ENCODE measurements around the gene ESRRB. TPM values are rescaled to one million over a fixed set of nuclear protein-coding genes. Genes with fewer than 3 reads are reported as not detected.

ESRRB gene
- total and polyA plus RNA-seq, 5 experiments from 2014 or later = 0.23 TPM; not detected in 4

- POLR2A ChIA-PET = no interaction called here
- peaks cover 3 to 23% (median 10%) of the 10 kb centered on the region in 5 donors for H3K27me3 Mint-ChIP-seq
- no peak overlapping the region for H3K4me3 Mint-ChIP-seq
- ATAC-seq = no peak
- H3K27ac Mint-ChIP-seq = peak overlapping the region in 1 of 10 donors; percentile 69
- DNase-seq = no peak
- H3K4me1 Mint-ChIP-seq = no peaks in the 10 kb centered on the region
- no peaks in the 10 kb centered on the region for H3K36me3 Mint-ChIP-seq
- no peaks in the 10 kb centered on the region for H3K9me3 Mint-ChIP-seq
These were observed 18.6 kb downstream of the ESRRB start for GRCh38 chr14:76394569-76394968.

DNA sequence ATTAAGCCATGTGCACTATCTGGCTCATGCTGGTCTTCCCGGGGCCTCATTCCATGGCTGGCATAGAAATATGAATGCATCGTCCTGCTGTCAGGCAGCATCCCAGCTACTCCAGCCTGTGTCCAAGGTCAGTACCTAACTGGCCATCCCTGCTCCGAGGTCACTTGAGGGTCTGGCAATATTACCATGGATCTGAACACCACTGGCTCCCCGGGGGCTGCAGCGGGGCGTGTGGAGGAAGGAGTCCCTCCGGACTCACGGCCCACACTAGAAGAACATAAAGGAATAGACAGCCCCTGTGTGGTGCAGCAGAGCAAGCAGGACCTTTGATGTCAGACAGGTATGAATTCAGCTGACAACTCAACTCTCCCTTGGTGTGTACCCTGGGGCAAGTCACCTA is 19.2 kb downstream of the ESRRB start:
- no peak overlapping the region for H3K27ac Mint-ChIP-seq
- H3K4me3 Mint-ChIP-seq = no peak overlapping the region
- no peaks in the 10 kb centered on the region for H3K9me3 Mint-ChIP-seq
- H3K4me1 Mint-ChIP-seq = no peaks in the 10 kb centered on the region
- ATAC-seq (no peak), DNase-seq (peak in 1 of 10 donors; percentile 52)
- no peaks in the 10 kb centered on the region for H3K36me3 Mint-ChIP-seq
- H3K27me3 Mint-ChIP-seq = peaks cover 1 to 21% (median 5%) of the 10 kb centered on the region in 5 donors
- POLR2A ChIA-PET = no interaction called here

GRCh38 chr14:76396714-76397187 is 20.8 kb downstream of the ESRRB start:
- no peak for ATAC-seq
- no peak overlapping the region for H3K4me3 Mint-ChIP-seq
- POLR2A ChIA-PET = no interaction called here

GRCh38 chr14:76405627-76406026 is 29.7 kb downstream of the ESRRB start:
- DNase-seq (no peak), ATAC-seq (no peak)
- Mint-ChIP-seq H3K27ac (no peak overlapping the region), H3K4me3 (no peak overlapping the region), H3K36me3 (no peaks in the 10 kb centered on the region), H3K9me3 (peaks cover 0 to 2% (median 0%) of the 10 kb centered on the region in 9 donors), H3K27me3 (peaks cover 10 to 31% (median 16%) of the 10 kb centered on the region in 5 donors), H3K4me1 (no peaks in the 10 kb centered on the region)
- POLR2A ChIA-PET = no interaction called here

More at GRCh38 chr14:76396714-76397187, 20.8 kb downstream of the ESRRB start:
- no peak for DNase-seq
- Mint-ChIP-seq H3K4me1 (no peaks in the 10 kb centered on the region), H3K27ac (no peak overlapping the region), H3K27me3 (peaks cover 3 to 23% (median 7%) of the 10 kb centered on the region in 5 donors), H3K9me3 (no peaks in the 10 kb centered on the region), H3K36me3 (no peaks in the 10 kb centered on the region)

- H3K27ac Mint-ChIP-seq = no peak overlapping the region
- peaks cover 10 to 39% (median 23%) of the 10 kb centered on the region in 5 donors for H3K27me3 Mint-ChIP-seq
- POLR2A ChIA-PET = no interaction called here
- H3K4me3 Mint-ChIP-seq = no peak overlapping the region
- DNase-seq = no peak
- peaks cover 0 to 2% (median 0%) of the 10 kb centered on the region in 9 donors for H3K9me3 Mint-ChIP-seq
- H3K36me3 Mint-ChIP-seq = no peaks in the 10 kb centered on the region
- ATAC-seq = no peak
- H3K4me1 Mint-ChIP-seq = no peaks in the 10 kb centered on the region
These were observed 31.7 kb downstream of the ESRRB start for GRCh38 chr14:76407449-76408150.

DNA sequence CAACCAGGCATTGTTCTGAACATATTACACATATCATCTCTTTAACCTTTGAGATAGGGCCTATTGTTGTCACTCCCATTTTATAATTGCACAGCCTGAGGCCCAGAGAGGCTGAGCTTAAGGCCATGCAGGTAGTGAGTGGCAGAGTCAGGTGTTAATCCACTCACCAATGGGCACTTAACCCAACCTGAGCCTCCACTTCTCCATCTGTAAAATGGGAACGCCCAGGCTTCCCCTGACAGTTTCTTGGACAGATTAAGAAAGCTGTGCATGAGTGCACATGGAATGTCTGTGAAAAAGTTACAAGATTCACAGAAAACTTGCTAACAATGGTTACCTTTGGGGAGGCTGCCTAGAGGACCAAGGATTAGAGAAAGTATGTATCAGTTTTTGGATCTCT is 32.9 kb downstream of the ESRRB start:
- Mint-ChIP-seq H3K4me1 (peaks cover 0 to 3% (median 1%) of the 10 kb centered on the region in 4 donors), H3K27me3 (peaks cover 13 to 39% (median 23%) of the 10 kb centered on the region in 5 donors), H3K4me3 (no peak overlapping the region), H3K27ac (no peak overlapping the region), H3K9me3 (peaks cover 0 to 2% (median 0%) of the 10 kb centered on the region in 9 donors), H3K36me3 (no peaks in the 10 kb centered on the region)
- DNase-seq (no peak), ATAC-seq (no peak)
- POLR2A ChIA-PET = no interaction called here

DNA sequence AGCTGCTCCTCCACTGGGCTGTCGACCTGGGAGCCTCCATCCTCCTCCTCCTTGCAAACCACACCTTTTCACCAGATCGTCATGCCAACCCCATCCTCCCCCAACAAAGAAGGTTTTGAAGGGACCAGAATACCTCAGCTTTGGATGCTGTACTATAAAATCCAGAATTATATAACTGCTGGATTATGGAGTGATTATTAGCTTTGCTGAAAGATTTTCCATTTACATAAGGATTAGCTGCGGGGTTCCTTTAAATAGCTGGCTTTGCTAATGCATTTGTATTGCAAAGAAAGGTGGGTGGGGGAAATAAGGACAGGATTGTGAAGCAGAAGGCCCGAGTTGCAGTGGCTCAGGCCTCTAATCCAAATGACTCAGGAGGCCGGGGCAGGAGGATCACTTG is 36.6 kb downstream of the ESRRB start:
- Mint-ChIP-seq H3K4me3 (no peak overlapping the region), H3K9me3 (peaks cover 0 to 2% (median 0%) of the 10 kb centered on the region in 9 donors), H3K27me3 (peaks cover 27 to 59% (median 43%) of the 10 kb centered on the region in 5 donors), H3K27ac (no peak overlapping the region), H3K4me1 (peaks cover 4 to 9% (median 7%) of the 10 kb centered on the region in 4 donors), H3K36me3 (no peaks in the 10 kb centered on the region)
- POLR2A ChIA-PET = no interaction called here
- DNase-seq (no peak), ATAC-seq (no peak)

- DNase-seq = no peak
- ATAC-seq = no peak
- Mint-ChIP-seq H3K9me3 (peaks cover 0 to 4% (median 0%) of the 10 kb centered on the region in 9 donors), H3K27me3 (peaks cover 31 to 62% (median 46%) of the 10 kb centered on the region in 5 donors), H3K36me3 (no peaks in the 10 kb centered on the region), H3K4me3 (peak overlapping the region in 2 of 10 donors; percentile 57 to 61), H3K27ac (peak overlapping the region in 1 of 10 donors; percentile 76), H3K4me1 (peaks cover 4 to 9% (median 7%) of the 10 kb centered on the region in 4 donors)
- POLR2A ChIA-PET = no interaction called here
These were observed 37.4 kb downstream of the ESRRB start for GRCh38 chr14:76413106-76413961.

GRCh38 chr14:76413962-76414600 is 38.1 kb downstream of the ESRRB start:
- Mint-ChIP-seq H3K27me3 (peaks cover 31 to 62% (median 43%) of the 10 kb centered on the region in 5 donors), H3K36me3 (no peaks in the 10 kb centered on the region), H3K9me3 (peaks cover 0 to 4% (median 0%) of the 10 kb centered on the region in 9 donors), H3K4me3 (peak overlapping the region in 7 of 10 donors; percentile 7 to 62 (median 50)), H3K4me1 (peaks cover 4 to 9% (median 7%) of the 10 kb centered on the region in 4 donors), H3K27ac (peak overlapping the region in 1 of 10 donors; percentile 32)
- ATAC-seq (no peak), DNase-seq (no peak)
- POLR2A ChIA-PET = no interaction called here

GRCh38 chr14:76419399-76419798 is 43.5 kb downstream of the ESRRB start:
- H3K9me3 Mint-ChIP-seq = peaks cover 0 to 4% (median 0%) of the 10 kb centered on the region in 9 donors
- no peak overlapping the region for H3K4me3 Mint-ChIP-seq
- H3K36me3 Mint-ChIP-seq = no peaks in the 10 kb centered on the region

GRCh38 chr14:76420827-76421226 is 44.9 kb downstream of the ESRRB start:
- H3K4me3 Mint-ChIP-seq = no peak overlapping the region
- ATAC-seq = no peak
- H3K36me3 Mint-ChIP-seq = no peaks in the 10 kb centered on the region
- POLR2A ChIA-PET = interaction anchor here (0.7 kb wide), 1 partner anchor 94 kb away, joined by 3 read pairs; no protein-coding TSS in a partner anchor
- no peak for DNase-seq
- no peaks in the 10 kb centered on the region for H3K4me1 Mint-ChIP-seq
- H3K9me3 Mint-ChIP-seq = peaks cover 0 to 4% (median 0%) of the 10 kb centered on the region in 9 donors
- H3K27me3 Mint-ChIP-seq = peaks cover 13 to 35% (median 28%) of the 10 kb centered on the region in 5 donors
- H3K27ac Mint-ChIP-seq = no peak overlapping the region

More at GRCh38 chr14:76419399-76419798, 43.5 kb downstream of the ESRRB start:
- peak overlapping the region in 1 of 10 donors; percentile 60 for H3K27ac Mint-ChIP-seq
- DNase-seq = no peak
- H3K4me1 Mint-ChIP-seq = peaks cover under 1 to 3% (median under 1%) of the 10 kb centered on the region in 4 donors
- H3K27me3 Mint-ChIP-seq = peaks cover 19 to 39% (median 31%) of the 10 kb centered on the region in 5 donors
- no peak for ATAC-seq
- POLR2A ChIA-PET = no interaction called here

DNA sequence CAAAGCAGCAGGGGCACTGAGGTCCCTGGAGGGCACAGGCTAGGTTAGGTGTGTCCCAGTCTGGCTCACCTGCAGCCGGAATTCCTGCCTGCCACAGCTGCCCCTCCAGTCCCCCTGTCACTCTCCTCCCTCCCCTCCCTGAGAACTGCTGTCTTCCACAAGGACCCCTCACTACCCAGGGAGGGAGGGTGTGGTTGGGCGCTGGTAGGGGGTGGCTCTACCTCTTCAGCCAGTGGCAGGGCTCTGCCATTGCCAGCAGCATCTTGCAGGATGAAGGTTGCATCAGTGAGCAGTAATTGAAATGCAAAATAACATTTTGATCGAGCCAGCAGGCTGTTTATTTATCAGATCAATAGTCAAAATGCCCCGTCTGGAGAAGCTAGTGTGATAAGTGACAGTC is 45.7 kb downstream of the ESRRB start:
- no peaks in the 10 kb centered on the region for H3K4me1 Mint-ChIP-seq
- DNase-seq (no peak), ATAC-seq (no peak)
- H3K4me3 Mint-ChIP-seq = no peak overlapping the region
- POLR2A ChIA-PET = no interaction called here
- peaks cover 0 to 4% (median 0%) of the 10 kb centered on the region in 9 donors for H3K9me3 Mint-ChIP-seq
- H3K36me3 Mint-ChIP-seq = no peaks in the 10 kb centered on the region
- H3K27me3 Mint-ChIP-seq = peaks cover 10 to 30% (median 26%) of the 10 kb centered on the region in 5 donors
- H3K27ac Mint-ChIP-seq = no peak overlapping the region
